Transverse colon (tissue), 4 donors: ENCODE data around the gene MTNR1A. TPM values are rescaled to one million over a fixed set of nuclear protein-coding genes. Genes with fewer than 3 reads are reported as not detected.

Source experiments
- DNase-seq: peaks from one replicate; pipeline ENCODE4 v3.0.0-alpha.2; 2019
- H3K27ac ChIP-seq, 4 donors: fragments of 200-600 bp; sonication (generic); 2 replicates each; pipeline ENCODE4 v1.5.1; 2016 to 2018; ENCODE audit warnings: inconsistent platforms in 4 of 4
- H3K27me3 ChIP-seq: fragments of 200-600 bp; sonication (generic); 2 replicates; pipeline ENCODE4 v1.5.1; 2017; ENCODE audit warnings: inconsistent platforms
- H3K36me3 ChIP-seq, 4 donors: fragments of 200-600 bp; sonication (generic); 2 replicates each; pipeline ENCODE4 v1.5.1; 2017 to 2019; ENCODE audit warnings: inconsistent platforms in 4 of 4
- H3K4me1 ChIP-seq, 4 donors: fragments of 200-600 bp; sonication (generic); 2 replicates each; pipeline ENCODE4 v1.5.1; 2017 to 2020; ENCODE audit warnings: inconsistent platforms in 4 of 4
- H3K4me3 ChIP-seq, 4 donors: fragments of 200-600 bp; sonication (generic); 1 replicate in 1 of 4; 2 replicates in 3 of 4; pipeline versions ENCODE4 v1.5.1 to v1.6.1; 2017 to 2019; ENCODE audit warnings: inconsistent platforms in 4 of 4
- H3K9me3 ChIP-seq, 2 donors: fragments of 200-600 bp; sonication (generic); 2 replicates each; pipeline ENCODE4 v1.5.1; 2017 to 2019; ENCODE audit warnings: inconsistent platforms in 2 of 2
- CTCF ChIP-seq, 5 experiments: fragments of 200-600 bp in 3 of 5; fragments of 450-650 bp in 2 of 5; sonication (generic) in 3 of 5; IDR thresholded peaks; 1 replicate in 2 of 5; 2 replicates in 3 of 5; pipeline ENCODE4 v1.5.1; 2016 to 2017; ENCODE audit warnings: antibody characterized with exemption in 5 of 5, inconsistent platforms in 3 of 5, mild to moderate bottlenecking in 2 of 5, moderate library complexity in 1 of 5
- EP300 ChIP-seq: sonication (generic); formaldehyde crosslinking; IDR thresholded peaks from one replicate; pipeline ENCODE4 v1.6.1; 2017; ENCODE audit warnings: antibody characterized with exemption, low read depth
- POLR2A ChIP-seq: fragments of 450-650 bp; IDR thresholded peaks from one replicate; pipeline ENCODE4 v1.6.1; 2016; ENCODE audit warnings: antibody characterized with exemption, mild to moderate bottlenecking, moderate library complexity
- POLR2AphosphoS5 ChIP-seq, 3 donors: sonication (generic); formaldehyde crosslinking; IDR thresholded peaks; one replicate each; pipeline ENCODE4 v1.6.1; 2016; ENCODE audit warnings: antibody characterized with exemption in 3 of 3
- WGBS, 2 donors: methylation state at CpG; one replicate each; pipeline ENCODE4 v1.1.5; 2018; ENCODE audit warnings: low coverage in 1 of 2; 5-methylcytosine and 5-hydroxymethylcytosine counted together
- in situ Hi-C, 4 donors: fragments of 200-750 bp; cut with MboI; loops; one replicate each; pipeline versions ENCODE4 v1.15.0 to v1.15.1; 2017; ENCODE audit warnings: low sequenced_read_pairs in 3 of 4, low pct_ligation_motif_present in 1 of 4, low pct_unique_long_range_greater_than_20kb in 1 of 4
- intact Hi-C: fragments of 100-400 bp; cut with DNase I; formaldehyde crosslinking; loops from one replicate; pipeline ENCODE4 v1.15.1; 2023; ENCODE audit warnings: low total_unique reads
- small RNA-seq, 4 donors: library from RNA; depleted of rRNA; stranded (forward); fragments of <200 nt; gene quantifications; one replicate each; pipeline ENCODE3, GENCODE V24; 2016
- total RNA-seq, 4 donors: library from RNA; depleted of rRNA; stranded (reverse); fragments of >200 nt; gene quantifications; one replicate each; pipeline ENCODE4 v1.1.0, GENCODE V29; 2016

The MTNR1A gene
- total RNA-seq, 4 donors from 2014 or later, result 7.0 TPM; not detected in 2

DNA sequence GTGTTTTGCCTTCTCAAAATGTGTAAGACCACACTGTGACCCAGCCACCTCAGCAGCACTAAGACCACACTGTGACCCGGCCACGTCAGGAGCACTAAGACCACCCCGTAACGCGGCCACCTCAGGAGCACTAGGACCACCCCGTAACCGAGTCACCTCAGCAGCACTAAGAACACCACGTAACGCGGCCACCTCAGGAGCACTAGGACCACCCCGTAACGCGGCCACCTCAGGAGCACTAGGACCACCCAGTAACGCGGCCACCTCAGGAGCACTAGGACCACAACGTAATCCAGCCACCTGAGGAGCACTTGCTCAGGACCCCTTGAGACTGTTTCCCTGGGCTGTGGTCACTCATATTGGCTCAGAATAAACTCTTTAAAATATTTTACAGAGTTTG, 71.7 kb downstream of the MTNR1A start:
- H3K27me3 ChIP-seq, result no peaks in the 10 kb centered on the region
- peaks cover 0 to 3% (median 0%) of the 10 kb centered on the region in 4 donors for H3K4me1 ChIP-seq
- H3K9me3 ChIP-seq, result no peaks in the 10 kb centered on the region
- in situ Hi-C loops (no loop called here), intact Hi-C loops (no loop called here)
- DNase-seq, result no peak
- H3K36me3 ChIP-seq, result no peaks in the 10 kb centered on the region
- H3K4me3 ChIP-seq, result no peak overlapping the region
- H3K27ac ChIP-seq, result no peak overlapping the region
- TF ChIP-seq POLR2A (no peak), POLR2AphosphoS5 (IDR thresholded peaks at IDR 0.05) (no peak), CTCF (IDR thresholded peaks at IDR 0.05) (no peak), EP300 (no peak)
- WGBS, 2 donors, result 97% methylated on average over 16 of the region's 16 CpGs; no CpG with 5 or more reads in 1 of the 2 donors

Small RNAs within 50 kb of the gene (small RNA-seq; reads per million reads assigned to genes)
- 0 reads per million in 4 donors for gene RNU6-1055P

Other genes starting within 250 kb of the MTNR1A start
- 100 to 1,000 TPM; 321 to 477 (median 380) TPM for gene FAT1, start 168.3 kb upstream of the MTNR1A start, total RNA-seq